BLaER1 treated with 17β-estradiol and CSF1 and Interleukin-3, amounts not matched to agents 10 nM and 100 nM (cell line): ENCODE measurements around the gene ARHGEF37.
A peak's percentile ranks its signal among the peaks of the same experiment; 100 is the strongest.
"Not testable (repeated sequence)": the region's sequence is repeated elsewhere in the genome, so short reads cannot be mapped to it uniquely, and the experiment has no call there.

Experiments
- H3K27ac ChIP-seq, 11 experiments: shearing (Covaris generic); formaldehyde crosslinking; 2 replicates each; pipeline ENCODE4 v1.8.1; 2022
- H3K27me3 ChIP-seq, 11 experiments: shearing (Covaris generic); formaldehyde crosslinking; 2 replicates each; pipeline ENCODE4 v1.8.1; 2022
- H3K36me3 ChIP-seq, 11 experiments: shearing (Covaris generic); formaldehyde crosslinking; 2 replicates each; pipeline ENCODE4 v1.8.1; 2022
- H3K4me1 ChIP-seq, 10 experiments: shearing (Covaris generic); formaldehyde crosslinking; 2 replicates each; pipeline ENCODE4 v1.8.1; 2022
- H3K4me2 ChIP-seq, 11 experiments: shearing (Covaris generic); formaldehyde crosslinking; 2 replicates each; pipeline ENCODE4 v1.8.1; 2022
- H3K4me3 ChIP-seq, 10 experiments: shearing (Covaris generic); formaldehyde crosslinking; 2 replicates each; pipeline ENCODE4 v1.8.1; 2022
- H3K9ac ChIP-seq, 11 experiments: shearing (Covaris generic); formaldehyde crosslinking; 2 replicates each; pipeline ENCODE4 v1.8.1; 2022
- H3K9me3 ChIP-seq, 11 experiments: shearing (Covaris generic); formaldehyde crosslinking; replicated peaks in 1 of 11; 2 replicates each; pipeline ENCODE4 v1.8.1; 2022
- H4K20me1 ChIP-seq, 11 experiments: shearing (Covaris generic); formaldehyde crosslinking; 2 replicates each; pipeline ENCODE4 v1.8.1; 2022
- Cebpa-rat ChIP-seq, 11 experiments: shearing (Covaris generic); IDR thresholded peaks; 2 replicates each; pipeline ENCODE4 v1.8.1; 2022

The ARHGEF37 gene, protein sequence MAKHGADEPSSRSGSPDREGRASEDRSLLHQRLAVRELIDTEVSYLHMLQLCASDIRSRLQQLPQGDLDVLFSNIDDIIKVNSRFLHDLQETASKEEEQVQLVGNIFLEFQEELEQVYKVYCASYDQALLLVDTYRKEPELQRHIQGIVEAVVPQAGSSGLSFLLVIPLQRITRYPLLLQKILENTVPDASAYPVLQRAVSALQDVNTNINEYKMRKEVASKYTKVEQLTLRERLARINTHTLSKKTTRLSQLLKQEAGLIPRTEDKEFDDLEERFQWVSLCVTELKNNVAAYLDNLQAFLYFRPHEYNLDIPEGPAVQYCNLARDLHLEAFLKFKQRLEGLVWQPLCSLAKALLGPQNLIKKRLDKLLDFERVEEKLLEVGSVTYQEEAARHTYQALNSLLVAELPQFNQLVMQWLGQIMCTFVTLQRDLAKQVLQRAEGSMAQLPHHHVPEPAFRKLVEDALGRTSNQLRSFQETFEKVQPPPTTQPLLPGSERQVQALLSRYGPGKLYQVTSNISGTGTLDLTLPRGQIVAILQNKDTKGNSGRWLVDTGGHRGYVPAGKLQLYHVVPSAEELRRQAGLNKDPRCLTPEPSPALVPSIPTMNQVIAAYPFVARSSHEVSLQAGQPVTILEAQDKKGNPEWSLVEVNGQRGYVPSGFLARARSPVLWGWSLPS

DNA sequence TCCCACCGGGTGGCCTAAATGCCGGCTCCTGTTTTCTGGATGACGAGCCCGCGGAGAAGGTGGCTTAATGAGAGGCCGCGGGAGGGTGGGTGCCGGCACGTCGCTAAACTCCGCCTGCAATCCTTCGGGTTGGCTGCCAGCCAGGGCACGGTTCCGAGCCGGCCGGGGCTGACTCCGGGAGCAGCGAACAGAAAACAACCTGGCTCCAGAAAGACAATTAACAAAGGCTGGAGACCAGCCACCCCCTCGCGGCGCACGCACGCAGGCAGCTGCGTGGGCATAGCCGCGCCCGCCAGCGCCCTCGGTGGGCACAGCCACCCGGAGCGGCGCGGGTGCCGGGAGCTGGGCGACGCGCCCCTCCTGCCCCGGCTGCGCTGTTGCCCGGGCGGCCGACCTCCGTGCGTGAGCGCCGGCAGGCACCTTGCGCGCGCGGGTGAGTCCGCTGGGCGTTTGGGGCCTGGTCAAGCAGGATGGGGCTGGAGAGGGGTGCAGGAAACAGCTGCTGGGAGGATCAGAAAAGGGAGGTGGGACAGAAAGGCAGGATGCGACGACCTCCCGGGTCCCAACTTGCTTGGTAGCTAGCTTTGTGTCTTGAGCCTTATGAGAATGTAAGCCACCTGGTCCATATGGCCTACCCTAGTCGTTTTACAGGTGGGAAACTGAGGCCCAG lies at the start of gene ARHGEF37:
ARHGEF37 (plus strand) TSS at position 307 of the 670 bp plus-strand sequence. CDS start 16,272 bp downstream, outside the sequence.
- Histone ChIP-seq H3K27ac (no peak within 1 kb of the TSS), H4K20me1 (0 out of 22 replicates have a peak, but pooled peaks cover 0 to 4% (median 0%) of the 10 kb centered on the region in 11 experiments), H3K4me2 (peak within 1 kb of the TSS; percentile 29 to 73 (median 43); a peak in 21 of 22 replicates), H3K4me1 (peaks cover 0 to 20% (median 2%) of the 10 kb centered on the region in 10 experiments; a peak in 10 of 20 replicates), H3K9me3 (peaks cover 0 to 10% (median 7%) of the 10 kb centered on the region in 11 experiments; a peak in 10 of 22 replicates), H3K9ac (no peak within 1 kb of the TSS), H3K36me3 (no peaks in the 10 kb centered on the region), H3K4me3 (peak within 1 kb of the TSS in 9 of 10 experiments; percentile 17 to 54 (median 34); a peak in 12 of 20 replicates), H3K27me3 (peaks cover 34 to 55% (median 47%) of the 10 kb centered on the region in 11 experiments)
- no peak for TF ChIP-seq Cebpa-rat (IDR thresholded peaks at IDR 0.05)

DNA sequence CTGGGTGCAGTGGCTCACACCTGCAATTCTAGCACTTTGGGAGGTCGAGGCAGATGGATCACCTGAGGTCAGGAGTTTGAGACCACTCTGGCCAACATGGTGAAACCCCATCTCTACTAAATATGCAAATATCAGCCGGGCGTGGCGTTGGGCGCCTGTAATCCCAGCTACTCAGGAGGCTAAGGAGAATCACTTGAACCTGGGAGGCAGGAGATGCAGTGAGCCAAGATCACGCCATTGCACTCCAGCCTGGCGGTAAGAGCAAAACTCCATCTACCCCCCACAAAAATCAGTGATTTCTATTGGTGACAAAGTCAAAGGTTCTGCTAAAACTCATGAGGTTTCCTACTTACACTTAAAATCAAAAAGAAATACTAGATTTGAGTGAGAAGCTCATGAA lies 48.9 kb upstream of the ARHGEF37 start:
- peaks cover 0 to 84% (median 9%) of the 10 kb centered on the region in 10 experiments; a peak in 14 of 20 replicates for H3K4me1 ChIP-seq
- H3K4me3 ChIP-seq = no peak overlapping the region
- no peaks in the 10 kb centered on the region for H3K9me3 ChIP-seq
- no peak overlapping the region for H3K9ac ChIP-seq
- no peak overlapping the region for H3K4me2 ChIP-seq
- no peak overlapping the region for H3K27ac ChIP-seq
- H3K36me3 ChIP-seq = peaks cover 39 to 92% (median 76%) of the 10 kb centered on the region in 11 experiments
- peaks cover 100% of the 10 kb centered on the region in 11 experiments for H4K20me1 ChIP-seq
- H3K27me3 ChIP-seq = no peaks in the 10 kb centered on the region
- no peak for TF ChIP-seq Cebpa-rat (IDR thresholded peaks at IDR 0.05)

DNA sequence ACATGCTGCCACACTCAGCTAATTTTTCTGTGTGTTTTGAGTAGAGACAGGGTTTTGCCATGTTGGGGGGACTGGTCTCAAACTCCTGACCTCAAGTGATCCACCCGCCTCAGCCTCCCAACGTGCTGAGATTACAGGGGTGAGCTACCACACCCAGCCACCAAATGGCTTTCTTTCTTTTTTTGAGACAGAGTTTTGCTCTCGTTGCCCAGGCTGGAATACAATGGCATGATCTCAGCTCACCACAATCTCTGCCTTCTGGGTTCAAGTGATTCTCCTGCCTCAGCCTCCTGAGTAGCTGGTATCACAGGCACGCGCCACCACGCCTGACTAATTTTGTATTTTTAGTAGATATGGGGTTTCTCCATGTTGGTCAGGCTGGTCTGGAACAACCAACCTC lies 45.5 kb upstream of the ARHGEF37 start:
- not testable (repeated sequence) for H3K9ac ChIP-seq, H3K9me3 ChIP-seq, H3K4me3 ChIP-seq, H3K27ac ChIP-seq, H3K27me3 ChIP-seq
- H3K4me2 ChIP-seq = peak overlapping the region in 1 of 11 experiments; percentile 24; a peak in 1 of 22 replicates
- H3K4me1 ChIP-seq = peaks cover 0 to 63% (median 0%) of the 10 kb centered on the region in 10 experiments; a peak in 6 of 20 replicates
- peaks cover 99 to 100% (median 100%) of the 10 kb centered on the region in 11 experiments for H4K20me1 ChIP-seq
- peaks cover 64 to 100% (median 96%) of the 10 kb centered on the region in 11 experiments for H3K36me3 ChIP-seq

DNA sequence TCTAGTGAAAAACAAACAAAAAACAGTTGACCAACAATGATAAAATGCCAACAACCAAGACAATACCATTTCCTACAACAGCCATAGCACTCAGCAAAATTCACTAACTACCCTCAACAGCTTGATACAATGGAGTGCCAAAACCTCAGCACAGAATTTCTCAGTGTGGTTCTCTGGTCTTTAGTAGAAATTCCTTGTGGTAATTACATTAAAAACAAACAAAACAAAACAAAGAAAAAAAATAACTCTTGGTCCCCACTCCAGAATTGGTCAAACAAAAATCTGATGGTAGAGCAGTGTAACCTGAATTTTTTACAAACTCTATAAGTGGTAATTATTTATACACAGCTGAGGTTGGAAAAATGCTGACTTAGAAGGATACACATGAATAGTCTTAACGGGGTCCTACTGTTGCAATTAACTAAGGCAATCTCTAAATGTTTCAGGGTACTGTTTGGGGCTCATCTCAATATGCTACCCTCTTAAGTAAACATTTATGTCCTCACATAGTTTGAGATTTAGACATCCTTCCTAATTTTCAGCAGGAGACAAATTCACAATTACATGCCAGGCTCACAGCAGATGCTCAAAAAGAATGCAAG lies 43.8 kb upstream of the ARHGEF37 start:
- TF ChIP-seq Cebpa-rat (IDR thresholded peaks at IDR 0.05) = no peak
- Histone ChIP-seq H3K4me3 (no peak overlapping the region), H3K4me2 (no peak overlapping the region), H3K36me3 (peaks cover 73 to 97% (median 94%) of the 10 kb centered on the region in 11 experiments), H3K4me1 (peaks cover 0 to 61% (median 0%) of the 10 kb centered on the region in 10 experiments; a peak in 6 of 20 replicates), H3K9me3 (peaks cover 0 to 6% (median 0%) of the 10 kb centered on the region in 11 experiments; a peak in 2 of 22 replicates), H4K20me1 (peaks cover 97 to 98% (median 98%) of the 10 kb centered on the region in 11 experiments), H3K27ac (no peak overlapping the region), H3K9ac (no peak overlapping the region), H3K27me3 (no peaks in the 10 kb centered on the region)

DNA sequence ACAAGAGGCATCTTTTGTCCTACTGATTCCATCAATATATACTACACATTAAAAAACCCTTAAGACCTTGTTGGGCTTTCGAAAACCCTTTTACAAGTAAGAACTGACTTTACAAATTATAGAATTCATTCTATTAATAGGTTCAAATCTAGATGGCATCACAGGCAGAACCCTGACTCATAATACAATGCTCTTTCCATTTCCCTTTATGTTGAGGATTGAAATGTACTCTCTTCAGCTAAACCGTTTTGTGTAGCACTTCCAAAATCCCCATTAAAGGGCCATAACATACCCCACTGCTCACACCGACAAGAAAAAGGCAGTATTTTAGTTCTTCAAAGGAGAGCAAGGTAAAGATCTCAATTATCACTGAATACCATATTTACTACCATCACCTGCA lies 41.2 kb upstream of the ARHGEF37 start:
- H4K20me1 ChIP-seq = peaks cover 95 to 98% (median 97%) of the 10 kb centered on the region in 11 experiments
- peaks cover 80 to 95% (median 93%) of the 10 kb centered on the region in 11 experiments for H3K36me3 ChIP-seq
- peaks cover 0 to 63% (median 5%) of the 10 kb centered on the region in 10 experiments; a peak in 12 of 20 replicates for H3K4me1 ChIP-seq
- no peak for TF ChIP-seq Cebpa-rat (IDR thresholded peaks at IDR 0.05)
- no peaks in the 10 kb centered on the region for H3K27me3 ChIP-seq
- H3K9ac ChIP-seq = no peak overlapping the region
- H3K4me2 ChIP-seq = peak overlapping the region in 2 of 11 experiments; percentile 22 to 53; a peak in 4 of 22 replicates
- H3K27ac ChIP-seq = no peak overlapping the region
- H3K9me3 ChIP-seq = peaks cover 0 to 6% (median 0%) of the 10 kb centered on the region in 11 experiments; a peak in 2 of 22 replicates
- H3K4me3 ChIP-seq = no peak overlapping the region

DNA sequence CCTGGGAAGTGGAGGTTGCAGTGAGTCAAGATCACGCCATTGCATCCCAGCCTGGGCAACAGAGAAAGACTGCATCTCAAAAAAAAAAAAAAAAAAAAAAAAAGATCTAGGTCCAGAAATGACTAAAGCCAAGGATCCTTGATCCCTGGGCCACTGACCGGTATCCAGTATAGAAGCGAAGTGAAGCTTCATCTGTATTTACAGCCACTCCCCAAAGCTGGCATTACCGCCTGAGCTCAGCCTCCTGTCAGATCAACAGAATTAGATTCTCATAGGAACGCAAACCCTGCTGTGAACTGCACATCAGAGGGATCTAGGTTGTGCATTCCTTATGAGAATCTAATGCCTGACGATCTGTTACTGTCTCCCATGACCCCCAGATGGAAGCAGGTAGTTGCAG lies 39.4 kb upstream of the ARHGEF37 start:
- Histone ChIP-seq H3K36me3 (peaks cover 84 to 95% (median 94%) of the 10 kb centered on the region in 11 experiments), H3K27me3 (no peaks in the 10 kb centered on the region), H3K4me2 (no peak overlapping the region), H4K20me1 (peaks cover 95 to 98% (median 97%) of the 10 kb centered on the region in 11 experiments), H3K9ac (no peak overlapping the region), H3K27ac (no peak overlapping the region), H3K4me1 (peaks cover 0 to 67% (median 9%) of the 10 kb centered on the region in 10 experiments; a peak in 13 of 20 replicates), H3K4me3 (no peak overlapping the region), H3K9me3 (peaks cover 0 to 6% (median 0%) of the 10 kb centered on the region in 11 experiments; a peak in 2 of 22 replicates)
- TF ChIP-seq Cebpa-rat (IDR thresholded peaks at IDR 0.05) = no peak

DNA sequence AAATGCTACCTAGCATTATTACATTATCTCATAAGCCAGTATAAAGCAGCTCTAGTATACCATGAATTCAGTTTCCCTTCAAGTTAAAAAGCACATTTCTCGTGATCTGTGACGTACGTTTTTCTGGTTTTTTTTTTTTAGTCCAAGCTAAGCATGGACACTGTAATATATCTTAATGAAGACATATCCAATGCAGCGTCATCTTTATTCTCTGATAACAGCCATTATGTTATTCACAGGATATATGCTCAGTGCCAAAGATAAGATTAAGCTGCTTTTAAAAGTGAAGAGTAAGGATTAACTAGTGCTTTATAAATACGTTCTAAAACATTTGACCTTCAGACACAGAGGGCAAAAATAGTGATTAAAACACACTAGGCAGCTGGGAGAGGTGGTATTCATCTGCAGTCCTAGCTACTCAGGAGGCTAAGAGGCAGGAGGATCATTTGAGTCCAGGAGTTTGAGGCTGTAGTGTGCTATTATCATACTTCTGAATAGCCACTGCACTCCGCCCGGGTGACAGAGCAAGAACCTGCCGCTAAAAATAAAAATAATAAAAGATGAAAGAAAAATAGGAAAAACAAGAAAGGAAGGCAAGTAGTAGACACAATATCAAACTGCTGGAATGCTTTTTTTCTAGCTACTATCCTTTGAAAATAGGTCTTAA lies 37.8 kb upstream of the ARHGEF37 start:
- peaks cover 85 to 95% (median 94%) of the 10 kb centered on the region in 11 experiments for H3K36me3 ChIP-seq

More for the DNA sequence above, 37.8 kb upstream of the ARHGEF37 start:
- H3K4me1 ChIP-seq = peaks cover 9 to 83% (median 18%) of the 10 kb centered on the region in 10 experiments; a peak in 19 of 20 replicates
- H3K9ac ChIP-seq = peak overlapping the region in 2 of 11 experiments; percentile 28 to 49; a peak in 3 of 22 replicates
- TF ChIP-seq Cebpa-rat (IDR thresholded peaks at IDR 0.05) = no peak
- H3K27ac ChIP-seq = peak overlapping the region in 3 of 11 experiments; percentile 16 to 61 (median 60); a peak in 5 of 22 replicates
- H3K4me3 ChIP-seq = no peak overlapping the region
- peaks cover 0 to 2% (median 0%) of the 10 kb centered on the region in 11 experiments; a peak in 2 of 22 replicates for H3K9me3 ChIP-seq
- no peaks in the 10 kb centered on the region for H3K27me3 ChIP-seq
- H4K20me1 ChIP-seq = peaks cover 95 to 98% (median 97%) of the 10 kb centered on the region in 11 experiments
- peak overlapping the region in 3 of 11 experiments; percentile 30 to 99 (median 76); a peak in 5 of 22 replicates for H3K4me2 ChIP-seq
